Measurements from ENCODE around the gene PRKCE.

The PRKCE gene

DNA sequence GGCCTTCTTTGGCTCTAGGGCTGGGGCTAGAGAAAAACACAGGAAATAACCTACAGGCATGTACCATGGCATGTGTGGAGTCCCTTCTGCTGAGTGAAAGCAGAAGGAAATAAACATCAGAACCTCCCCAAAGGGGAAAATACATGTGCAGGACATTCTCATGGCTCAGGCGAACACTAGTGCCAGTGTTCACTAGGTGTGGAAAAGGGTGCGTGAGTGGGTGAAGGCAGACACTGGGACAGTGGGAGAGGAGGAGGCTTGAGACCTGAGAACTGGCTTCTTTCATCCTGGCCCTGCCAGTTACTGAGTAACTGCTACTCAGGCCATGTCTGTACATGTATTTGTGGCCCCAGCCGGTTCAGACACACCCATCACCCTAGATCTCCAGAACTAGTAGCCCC lies 268.2 kb downstream of the PRKCE start:
- Histone ChIP-seq H3K27ac (ENCODE audit: low read depth, low read length, severe bottlenecking) (no peak overlapping the region), H3K9me3 (ENCODE audit: control insufficient read depth, low read length) (no peaks in the 10 kb centered on the region), H3K4me1 (ENCODE audit: control insufficient read depth, insufficient read depth, low read length, poor library complexity, severe bottlenecking) (peaks cover 7% of the 10 kb centered on the region), H3K36me3 (ENCODE audit: control insufficient read depth, insufficient read depth, low read length) (peaks cover 5% of the 10 kb centered on the region), H3K4me3 (ENCODE audit: extremely low read depth, insufficient read depth, low read length, poor library complexity, severe bottlenecking) (no peak overlapping the region)
- WGBS, 2 experiments (ENCODE audit: insufficient coverage in 2 of 2), result 90 to 94% methylated on average over 3 of the region's 3 CpGs

DNA sequence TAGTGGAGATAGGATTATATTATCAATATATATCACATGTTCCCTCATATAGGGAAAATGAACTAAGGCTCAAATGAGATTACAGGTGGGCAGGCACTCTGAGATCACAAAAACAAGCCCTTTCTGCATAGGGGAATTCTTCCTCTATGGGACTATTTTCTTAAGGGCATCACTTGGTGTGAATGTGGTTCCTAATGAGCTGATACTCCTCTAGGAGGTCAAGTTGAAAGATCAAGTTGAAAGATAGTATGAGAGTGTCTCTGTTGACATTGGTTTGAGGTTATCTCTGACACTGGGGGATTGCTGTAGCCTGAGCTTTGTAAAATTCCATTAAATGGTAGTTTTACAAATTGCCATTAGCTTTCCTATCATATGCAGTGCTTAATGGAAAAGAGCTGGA lies 270.4 kb downstream of the PRKCE start:
- H3K9me3 ChIP-seq (ENCODE audit: control insufficient read depth, low read length), result no peaks in the 10 kb centered on the region
- H3K4me1 ChIP-seq (ENCODE audit: control insufficient read depth, insufficient read depth, low read length, poor library complexity, severe bottlenecking), result peaks cover 7% of the 10 kb centered on the region
- no peaks in the 10 kb centered on the region for H3K36me3 ChIP-seq (ENCODE audit: control insufficient read depth, insufficient read depth, low read length)
- H3K4me3 ChIP-seq (ENCODE audit: extremely low read depth, insufficient read depth, low read length, poor library complexity, severe bottlenecking), result no peak overlapping the region
- H3K27ac ChIP-seq (ENCODE audit: low read depth, low read length, severe bottlenecking), result no peak overlapping the region

DNA sequence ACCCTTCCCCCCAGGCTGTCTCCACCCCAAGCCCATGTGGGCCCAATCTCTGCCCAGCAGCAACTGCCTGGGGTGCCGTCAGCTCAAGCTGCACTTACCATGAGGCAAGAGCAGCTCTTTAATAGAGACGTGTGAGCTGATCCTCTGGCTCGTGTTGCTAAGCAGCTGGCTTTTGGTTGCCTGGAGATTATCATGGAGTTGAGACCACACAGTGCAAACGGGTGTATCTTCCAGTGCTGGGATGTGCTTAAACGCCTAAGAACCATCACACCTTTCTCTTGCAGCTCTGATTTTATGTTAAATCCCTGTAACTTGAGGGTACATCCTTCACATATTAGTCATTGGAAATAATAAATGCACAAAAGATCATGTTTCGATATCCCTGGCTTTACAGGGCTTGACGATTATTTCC lies 271.1 kb downstream of the PRKCE start:
- WGBS, 2 experiments (ENCODE audit: insufficient coverage in 2 of 2), result 85 to 100% methylated on average over 2 to 4 of the region's 7 CpGs
- H3K27ac ChIP-seq (ENCODE audit: low read depth, low read length, severe bottlenecking), result no peak overlapping the region
- no peak overlapping the region for H3K4me3 ChIP-seq (ENCODE audit: extremely low read depth, insufficient read depth, low read length, poor library complexity, severe bottlenecking)

DNA sequence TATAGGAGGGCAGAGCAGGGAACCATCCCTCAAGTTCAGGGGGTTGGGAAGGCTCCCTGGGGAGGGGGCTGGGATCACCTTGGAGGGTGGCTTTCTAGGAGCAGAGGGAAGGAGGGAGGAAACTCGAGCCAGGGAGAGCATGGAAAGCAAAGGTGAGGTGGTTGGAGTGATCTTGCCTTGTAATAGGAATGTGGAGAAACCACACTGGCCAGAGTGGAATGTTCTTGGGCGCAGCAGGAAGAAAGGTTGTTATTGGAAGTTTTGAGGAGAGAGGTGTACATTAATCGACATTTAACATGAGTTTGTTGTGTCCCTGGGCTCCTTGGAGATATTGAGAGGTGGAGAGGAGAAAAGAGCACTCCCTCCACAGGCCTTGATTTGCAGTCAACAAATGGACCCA lies 272.2 kb downstream of the PRKCE start:
- H3K9me3 ChIP-seq (ENCODE audit: control insufficient read depth, low read length), result no peaks in the 10 kb centered on the region
- H3K4me1 ChIP-seq (ENCODE audit: control insufficient read depth, insufficient read depth, low read length, poor library complexity, severe bottlenecking), result peaks cover 7% of the 10 kb centered on the region
- WGBS, 2 experiments (ENCODE audit: insufficient coverage in 2 of 2), result 85 to 86% methylated on average over 1 to 2 of the region's 3 CpGs
- no peak overlapping the region for H3K27ac ChIP-seq (ENCODE audit: low read depth, low read length, severe bottlenecking)
- no peak overlapping the region for H3K4me3 ChIP-seq (ENCODE audit: extremely low read depth, insufficient read depth, low read length, poor library complexity, severe bottlenecking)
- no peaks in the 10 kb centered on the region for H3K36me3 ChIP-seq (ENCODE audit: control insufficient read depth, insufficient read depth, low read length)

More for the DNA sequence above, 271.1 kb downstream of the PRKCE start:
- no peaks in the 10 kb centered on the region for H3K36me3 ChIP-seq (ENCODE audit: control insufficient read depth, insufficient read depth, low read length)
- H3K9me3 ChIP-seq (ENCODE audit: control insufficient read depth, low read length), result no peaks in the 10 kb centered on the region
- H3K4me1 ChIP-seq (ENCODE audit: control insufficient read depth, insufficient read depth, low read length, poor library complexity, severe bottlenecking), result peaks cover 7% of the 10 kb centered on the region

DNA sequence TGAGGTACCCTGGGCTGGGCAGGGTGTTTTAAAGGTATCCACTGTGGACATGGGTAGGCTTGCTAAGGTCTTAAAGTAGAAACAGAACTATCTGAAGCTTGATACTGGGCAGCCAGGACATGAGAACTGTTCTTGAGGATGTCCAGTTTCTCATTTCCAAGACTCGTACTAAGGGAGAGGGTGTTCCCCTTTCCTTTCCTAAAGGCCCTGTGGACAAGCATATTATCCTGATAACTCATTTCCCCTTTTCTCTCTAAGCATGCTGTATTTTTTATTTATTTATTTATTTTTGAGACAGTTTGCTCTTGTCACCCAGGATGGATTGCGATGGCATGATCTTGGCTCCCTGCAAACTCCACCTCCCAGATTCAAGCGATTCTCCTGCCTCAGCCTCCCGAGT lies 273.6 kb downstream of the PRKCE start:
- no CpG with 5 or more reads among the region's 4 CpGs for WGBS, 2 experiments (ENCODE audit: insufficient coverage in 2 of 2)

DNA sequence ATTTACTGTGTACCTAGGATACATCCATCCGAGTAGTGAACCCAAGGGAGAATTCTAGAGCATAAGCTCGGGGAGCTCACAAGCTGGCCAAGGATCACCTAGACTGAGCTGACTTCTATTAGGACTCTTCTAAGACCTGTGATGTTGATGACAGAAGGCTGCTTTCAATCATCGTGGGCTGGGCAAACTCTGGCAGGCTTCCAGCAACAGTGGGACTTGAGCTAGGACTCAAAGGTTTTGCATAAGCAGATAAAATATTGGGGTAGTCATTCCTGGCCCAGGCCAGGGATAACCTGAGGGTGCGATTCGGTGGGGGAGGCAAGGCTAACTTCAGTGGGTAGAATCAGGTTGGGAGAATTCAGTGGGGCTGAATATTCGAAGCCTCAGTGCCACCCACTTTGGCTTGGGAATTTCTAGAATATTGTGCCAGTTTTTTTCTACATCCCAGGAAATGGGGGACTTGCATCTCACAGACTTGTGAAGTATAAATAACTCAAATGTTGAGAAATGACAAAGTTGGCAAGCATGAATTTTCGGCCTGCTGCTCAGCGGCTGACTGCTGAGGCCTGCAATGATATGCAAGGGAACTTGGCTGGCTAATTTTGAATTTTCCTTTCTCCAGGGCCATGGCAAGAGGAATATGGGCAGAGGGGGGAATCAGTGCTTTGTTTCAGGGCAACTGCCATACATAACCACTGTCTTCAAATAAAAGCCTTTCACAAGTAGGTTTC lies 274.3 kb downstream of the PRKCE start:
- no peak overlapping the region for H3K4me3 ChIP-seq (ENCODE audit: extremely low read depth, insufficient read depth, low read length, poor library complexity, severe bottlenecking)
- H3K27ac ChIP-seq (ENCODE audit: low read depth, low read length, severe bottlenecking), result no peak overlapping the region
- 94 to 100% methylated on average over 7 to 8 of the region's 8 CpGs for WGBS, 2 experiments (ENCODE audit: insufficient coverage in 2 of 2)
- H3K4me1 ChIP-seq (ENCODE audit: control insufficient read depth, insufficient read depth, low read length, poor library complexity, severe bottlenecking), result peaks cover 8% of the 10 kb centered on the region
- H3K9me3 ChIP-seq (ENCODE audit: control insufficient read depth, low read length), result no peaks in the 10 kb centered on the region
- no peaks in the 10 kb centered on the region for H3K36me3 ChIP-seq (ENCODE audit: control insufficient read depth, insufficient read depth, low read length)

More for the DNA sequence above, 273.6 kb downstream of the PRKCE start:
- H3K4me1 ChIP-seq (ENCODE audit: control insufficient read depth, insufficient read depth, low read length, poor library complexity, severe bottlenecking), result peaks cover 3% of the 10 kb centered on the region
- H3K27ac ChIP-seq (ENCODE audit: low read depth, low read length, severe bottlenecking), result no peak overlapping the region
- H3K9me3 ChIP-seq (ENCODE audit: control insufficient read depth, low read length), result no peaks in the 10 kb centered on the region
- H3K36me3 ChIP-seq (ENCODE audit: control insufficient read depth, insufficient read depth, low read length), result no peaks in the 10 kb centered on the region
- H3K4me3 ChIP-seq (ENCODE audit: extremely low read depth, insufficient read depth, low read length, poor library complexity, severe bottlenecking), result no peak overlapping the region

DNA sequence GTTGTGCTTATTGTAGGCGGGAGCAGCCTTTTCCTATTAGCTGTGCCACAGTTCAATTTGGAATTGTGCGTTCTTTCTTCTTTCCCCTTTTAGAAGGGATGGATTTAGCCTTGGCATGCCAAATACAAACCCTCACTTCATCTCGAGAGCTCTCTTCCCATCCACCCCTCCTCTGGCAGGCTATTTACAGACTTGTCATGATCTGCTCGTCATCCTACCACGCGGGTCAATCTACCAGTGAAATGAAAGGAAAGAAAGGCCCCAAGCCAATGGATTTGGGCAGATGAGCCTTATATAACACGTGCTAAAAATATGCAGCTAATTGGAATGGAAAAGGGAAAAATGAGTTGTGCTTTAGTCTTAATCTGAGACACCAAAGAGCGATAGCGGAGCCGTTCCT lies 277.5 kb downstream of the PRKCE start:
- H3K27ac ChIP-seq (ENCODE audit: low read depth, low read length, severe bottlenecking), result no peak overlapping the region
- 94 to 100% methylated on average over 6 to 7 of the region's 10 CpGs for WGBS, 2 experiments (ENCODE audit: insufficient coverage in 2 of 2)
- H3K9me3 ChIP-seq (ENCODE audit: control insufficient read depth, low read length), result no peaks in the 10 kb centered on the region
- peaks cover 5% of the 10 kb centered on the region for H3K4me1 ChIP-seq (ENCODE audit: control insufficient read depth, insufficient read depth, low read length, poor library complexity, severe bottlenecking)
- H3K4me3 ChIP-seq (ENCODE audit: extremely low read depth, insufficient read depth, low read length, poor library complexity, severe bottlenecking), result no peak overlapping the region
- H3K36me3 ChIP-seq (ENCODE audit: control insufficient read depth, insufficient read depth, low read length), result no peaks in the 10 kb centered on the region

DNA sequence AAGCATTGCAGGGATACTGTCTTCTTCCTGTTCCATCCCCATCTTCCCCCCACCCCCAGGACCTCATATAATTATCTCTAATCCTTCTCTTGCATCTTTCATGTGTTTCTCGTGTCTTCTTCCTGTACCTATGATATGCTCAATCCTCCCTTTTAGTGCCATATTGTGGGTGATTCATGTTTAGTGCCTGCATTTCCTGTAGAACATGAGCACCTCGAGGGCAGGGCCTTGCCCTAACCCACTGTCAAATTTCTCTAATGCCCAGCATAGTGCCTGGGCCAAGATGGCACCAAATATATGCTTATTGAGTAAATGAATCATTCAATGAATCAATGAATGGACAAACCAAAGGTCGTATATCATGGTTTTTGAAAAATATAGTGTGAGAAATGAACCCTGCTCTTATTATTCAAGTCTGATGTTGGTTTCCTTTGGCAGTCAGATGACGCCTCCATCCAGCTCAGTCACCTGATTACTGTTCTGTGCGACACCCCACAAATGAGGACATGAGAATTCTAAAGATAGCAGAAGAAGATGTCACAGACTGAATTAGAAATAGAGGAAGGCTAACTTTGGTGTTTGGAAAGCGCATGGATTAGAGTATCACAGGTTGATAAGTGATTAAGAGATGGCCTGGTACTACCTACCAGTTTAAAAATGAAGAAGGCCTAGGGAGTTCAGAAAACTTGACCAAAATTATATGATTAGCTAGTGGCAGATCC lies 278.4 kb downstream of the PRKCE start:
- 94 to 100% methylated on average over 4 to 5 of the region's 6 CpGs for WGBS, 2 experiments (ENCODE audit: insufficient coverage in 2 of 2)
- Histone ChIP-seq H3K4me3 (ENCODE audit: extremely low read depth, insufficient read depth, low read length, poor library complexity, severe bottlenecking) (no peak overlapping the region), H3K27ac (ENCODE audit: low read depth, low read length, severe bottlenecking) (no peak overlapping the region)

DNA sequence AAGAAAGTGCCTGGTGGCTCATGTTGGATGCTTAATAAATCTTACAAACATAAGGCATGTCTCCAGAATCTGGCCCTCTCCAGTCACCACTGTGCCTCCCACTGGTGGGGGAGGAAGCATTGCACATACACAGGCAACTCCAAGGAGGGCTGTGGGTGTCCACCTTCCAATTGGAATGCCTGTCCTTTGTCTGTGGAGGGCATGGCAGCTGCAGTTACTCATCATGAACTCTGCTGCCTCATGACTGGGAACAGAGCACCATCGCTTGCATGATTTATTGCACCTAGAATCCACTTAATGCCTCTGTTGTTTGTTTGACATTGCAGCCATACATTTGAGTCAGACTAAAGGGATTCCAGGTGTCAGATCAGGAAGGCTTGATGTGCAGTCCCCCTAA lies 278.9 kb downstream of the PRKCE start:
- Histone ChIP-seq H3K27ac (ENCODE audit: low read depth, low read length, severe bottlenecking) (no peak overlapping the region), H3K4me1 (ENCODE audit: control insufficient read depth, insufficient read depth, low read length, poor library complexity, severe bottlenecking) (peaks cover 5% of the 10 kb centered on the region), H3K36me3 (ENCODE audit: control insufficient read depth, insufficient read depth, low read length) (no peaks in the 10 kb centered on the region), H3K4me3 (ENCODE audit: extremely low read depth, insufficient read depth, low read length, poor library complexity, severe bottlenecking) (no peak overlapping the region), H3K9me3 (ENCODE audit: control insufficient read depth, low read length) (no peaks in the 10 kb centered on the region)
- 78 to 100% methylated on average over 1 of the region's 1 CpG for WGBS, 2 experiments (ENCODE audit: insufficient coverage in 2 of 2)

More for the DNA sequence above, 278.4 kb downstream of the PRKCE start:
- H3K36me3 ChIP-seq (ENCODE audit: control insufficient read depth, insufficient read depth, low read length), result no peaks in the 10 kb centered on the region
- no peaks in the 10 kb centered on the region for H3K9me3 ChIP-seq (ENCODE audit: control insufficient read depth, low read length)
- H3K4me1 ChIP-seq (ENCODE audit: control insufficient read depth, insufficient read depth, low read length, poor library complexity, severe bottlenecking), result peaks cover 5% of the 10 kb centered on the region

DNA sequence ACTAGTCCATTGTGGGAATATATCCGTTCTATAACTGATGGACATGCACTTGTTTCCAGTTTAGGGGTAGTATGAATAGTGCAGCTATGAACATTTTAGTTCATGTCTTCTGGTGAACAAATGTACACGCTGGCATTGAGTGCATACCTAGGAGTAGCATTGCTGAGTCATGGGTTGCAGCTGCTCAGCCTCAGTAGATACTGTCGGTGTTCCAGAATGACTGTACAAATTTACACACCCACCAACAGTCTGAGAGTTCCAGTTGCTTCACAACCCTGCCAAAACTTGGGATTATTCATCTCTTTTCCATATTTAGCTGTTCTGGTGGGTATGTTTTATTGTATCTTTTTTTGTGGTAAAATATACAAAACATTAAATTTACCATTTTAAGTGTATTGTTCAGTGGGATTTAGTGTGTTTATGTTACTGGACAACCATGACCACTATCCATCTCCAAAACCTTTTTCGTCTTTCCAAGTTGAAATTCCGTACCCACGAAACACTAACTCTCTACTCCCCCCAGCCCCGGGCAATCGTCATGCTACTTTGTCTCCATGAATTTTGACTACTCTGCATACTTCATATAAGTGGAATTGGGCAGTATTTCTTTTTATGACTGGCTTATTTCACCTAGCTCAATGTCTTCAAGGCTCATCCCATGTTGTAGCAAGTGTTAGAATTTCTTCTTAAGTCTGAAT lies 281.0 kb downstream of the PRKCE start:
- peaks cover 18% of the 10 kb centered on the region for H3K4me1 ChIP-seq (ENCODE audit: control insufficient read depth, insufficient read depth, low read length, poor library complexity, severe bottlenecking)
- no peaks in the 10 kb centered on the region for H3K9me3 ChIP-seq (ENCODE audit: control insufficient read depth, low read length)
- no peak overlapping the region for H3K27ac ChIP-seq (ENCODE audit: low read depth, low read length, severe bottlenecking)
- no peak overlapping the region for H3K4me3 ChIP-seq (ENCODE audit: extremely low read depth, insufficient read depth, low read length, poor library complexity, severe bottlenecking)
- WGBS, 2 experiments (ENCODE audit: insufficient coverage in 2 of 2), result 86 to 94% methylated on average over 2 to 4 of the region's 8 CpGs
- H3K36me3 ChIP-seq (ENCODE audit: control insufficient read depth, insufficient read depth, low read length), result no peaks in the 10 kb centered on the region
